H1 (cell line): Measurements from ENCODE around the gene MTARC2. TPM values are rescaled to one million over a fixed set of nuclear protein-coding genes. Genes with fewer than 3 reads are reported as not detected.

Source experiments
- CTCF ChIA-PET: fragments of 300-600 bp; sonication (Branson Sonifier 250); formaldehyde crosslinking; loops from one replicate; lab custom pipeline; 2021; ENCODE audit not compliant: partially characterized antibody; lab: Charles Lee
- POLR2A ChIA-PET: fragments of 300-600 bp; sonication (Branson Sonifier 250); formaldehyde crosslinking; loops from one replicate; lab custom pipeline; 2021; ENCODE audit warnings: inconsistent platforms; ENCODE audit not compliant: partially characterized antibody; lab: Charles Lee
- DNase-seq, 2 experiments: peaks; one replicate each; pipeline versions ENCODE4 v3.0.0 to v3.0.0-alpha.2; 2010 to 2022; ENCODE audit warnings: low spot score in 2 of 2, low read depth in 1 of 2, mixed read lengths in 1 of 2
- FAIRE-seq: peaks from 2 replicates; lab custom pipeline; 2011; peaks lifted over from hg19 to GRCh38; lab: Jason Lieb, UNC
- H2AFZ ChIP-seq: 2 replicates; pipeline ENCODE4 v1.8.1; 2012; ENCODE audit warnings: low read length, inconsistent platforms
- H2AK5ac ChIP-seq: 2 replicates; pipeline ENCODE4 v1.6.1; 2013; ENCODE audit warnings: low read depth, low read length
- H2BK120ac ChIP-seq: replicated peaks from 2 replicates; pipeline ENCODE3; 2013; ENCODE audit warnings: low read depth, low read length, inconsistent platforms
- H2BK12ac ChIP-seq: 2 replicates; pipeline ENCODE4 v1.6.1; 2013; ENCODE audit warnings: low read depth, low read length
- H2BK15ac ChIP-seq: 2 replicates; pipeline ENCODE4 v1.6.1; 2013; ENCODE audit warnings: low read length
- H2BK20ac ChIP-seq: 2 replicates; pipeline ENCODE4 v1.6.1; 2013; ENCODE audit warnings: low read length
- H2BK5ac ChIP-seq: 2 replicates; pipeline ENCODE4 v1.6.1; 2013; ENCODE audit warnings: low read depth, low read length
- H3K14ac ChIP-seq: 2 replicates; pipeline ENCODE4 v1.6.1; 2013; ENCODE audit warnings: inconsistent platforms; ENCODE audit not compliant: insufficient read length
- H3K18ac ChIP-seq: 2 replicates; pipeline ENCODE4 v1.6.1; 2013; ENCODE audit warnings: low read length; ENCODE audit errors: extremely low read depth
- H3K23ac ChIP-seq: 2 replicates; pipeline ENCODE4 v1.6.1; 2013; ENCODE audit warnings: inconsistent platforms; ENCODE audit not compliant: insufficient read length
- H3K23me2 ChIP-seq: 2 replicates; pipeline ENCODE4 v1.6.1; 2013; ENCODE audit warnings: low read depth, low read length
- H3K27ac ChIP-seq: 2 replicates; pipeline ENCODE4 v1.6.1; 2011; ENCODE audit warnings: low read depth, low read length, inconsistent platforms
- H3K27me3 ChIP-seq, 4 experiments: replicated peaks in 1 of 4; 1 replicate in 1 of 4; 2 replicates in 3 of 4; pipeline versions ENCODE4 v1.6.1 to v1.8.1; 2011 to 2013; ENCODE audit warnings: low read length in 3 of 4, mild to moderate bottlenecking in 3 of 4, inconsistent platforms in 2 of 4, mixed read lengths in 2 of 4, moderate library complexity in 1 of 4; ENCODE audit not compliant: control insufficient read depth in 3 of 4, insufficient read depth in 3 of 4; ENCODE audit errors: extremely low read depth in 1 of 4
- H3K36me3 ChIP-seq, 4 experiments: 2 replicates each; pipeline versions ENCODE4 v1.6.1 to v1.8.1; 2011 to 2013; ENCODE audit warnings: mild to moderate bottlenecking in 4 of 4, low read length in 3 of 4, moderate library complexity in 2 of 4, control low read depth in 1 of 4, inconsistent platforms in 1 of 4; ENCODE audit not compliant: insufficient read depth in 4 of 4, control insufficient read depth in 2 of 4
- H3K4ac ChIP-seq: replicated peaks from 2 replicates; pipeline ENCODE3; 2013; ENCODE audit warnings: low read length, low read depth, mixed read lengths, inconsistent platforms; ENCODE audit not compliant: insufficient read length
- H3K4me1 ChIP-seq, 4 experiments: replicated peaks in 1 of 4; 1 replicate in 1 of 4; 2 replicates in 3 of 4; pipeline versions ENCODE4 v1.6.1 to v1.8.1; 2011 to 2013; ENCODE audit warnings: low read length in 3 of 4, inconsistent platforms in 2 of 4, mixed read lengths in 1 of 4; ENCODE audit not compliant: insufficient read depth in 4 of 4, control insufficient read depth in 3 of 4
- H3K4me2 ChIP-seq, 2 experiments: 2 replicates each; pipeline versions ENCODE4 v1.6.1 to v1.8.1; 2011 to 2013; ENCODE audit warnings: low read depth in 2 of 2, low read length in 2 of 2, control low read depth in 1 of 2, inconsistent platforms in 1 of 2, mild to moderate bottlenecking in 1 of 2; ENCODE audit not compliant: insufficient read depth in 1 of 2
- H3K4me3 ChIP-seq, 4 experiments: fragments of 200-600, 300-600 bp in 1 of 4; sonication (generic), shearing (Covaris generic), sonication (Bioruptor Twin) in 1 of 4; 2 replicates each; pipeline versions ENCODE4 v1.5.1 to v1.8.1; 2011 to 2016; ENCODE audit warnings: low read length in 4 of 4, low read depth in 3 of 4, control low read depth in 2 of 4, inconsistent platforms in 2 of 4, mild to moderate bottlenecking in 2 of 4, mixed read lengths in 1 of 4, moderate library complexity in 1 of 4; ENCODE audit not compliant: insufficient read depth in 2 of 4; ENCODE audit errors: extremely low read depth in 1 of 4
- H3K56ac ChIP-seq: replicated peaks from 2 replicates; pipeline ENCODE3; 2013; ENCODE audit warnings: low read depth, mild to moderate bottlenecking, mixed read lengths, low read length, inconsistent platforms; ENCODE audit not compliant: insufficient read length
- H3K79me1 ChIP-seq: 2 replicates; pipeline ENCODE4 v1.6.1; 2013; ENCODE audit warnings: low read depth, low read length, control low read depth
- H3K79me2 ChIP-seq, 2 experiments: 2 replicates each; pipeline versions ENCODE4 v1.6.1 to v1.8.1; 2012 to 2013; ENCODE audit warnings: low read length in 2 of 2, mild to moderate bottlenecking in 2 of 2, inconsistent platforms in 1 of 2; ENCODE audit not compliant: insufficient read depth in 2 of 2, control insufficient read depth in 1 of 2
- H3K9ac ChIP-seq, 4 experiments: replicated peaks in 1 of 4; 1 replicate in 1 of 4; 2 replicates in 3 of 4; pipeline versions ENCODE4 v1.6.1 to v1.8.1; 2011 to 2013; ENCODE audit warnings: low read depth in 3 of 4, low read length in 3 of 4, control low read depth in 2 of 4, mild to moderate bottlenecking in 2 of 4, moderate library complexity in 2 of 4, inconsistent platforms in 1 of 4; ENCODE audit errors: extremely low read depth in 1 of 4
- H3K9me3 ChIP-seq, 2 experiments: 2 replicates each; pipeline versions ENCODE4 v1.6.1 to v1.8.1; 2012 to 2013; ENCODE audit warnings: mild to moderate bottlenecking in 2 of 2, moderate library complexity in 2 of 2, control low read depth in 1 of 2, inconsistent platforms in 1 of 2, low read depth in 1 of 2, low read length in 1 of 2, mixed read lengths in 1 of 2; ENCODE audit not compliant: insufficient read depth in 2 of 2
- H4K20me1 ChIP-seq, 2 experiments: replicated peaks in 1 of 2; 2 replicates each; pipeline versions ENCODE3 to v1.8.1; 2011 to 2013; ENCODE audit warnings: inconsistent platforms in 2 of 2, low read length in 2 of 2, mild to moderate bottlenecking in 1 of 2; ENCODE audit not compliant: insufficient read depth in 2 of 2, control insufficient read depth in 1 of 2
- H4K5ac ChIP-seq: 2 replicates; pipeline ENCODE4 v1.6.1; 2013; ENCODE audit warnings: low read length, low read depth, mixed read lengths, inconsistent platforms; ENCODE audit not compliant: insufficient read length
- H4K8ac ChIP-seq: 2 replicates; pipeline ENCODE4 v1.8.0; 2013; ENCODE audit warnings: mild to moderate bottlenecking, moderate library complexity, low read length, inconsistent platforms; ENCODE audit not compliant: insufficient read depth; ENCODE audit errors: extremely low read depth
- H4K91ac ChIP-seq: replicated peaks from 2 replicates; pipeline ENCODE3; 2013; ENCODE audit warnings: low read length, mixed read lengths, inconsistent platforms; ENCODE audit not compliant: insufficient read length
- CEBPB ChIP-seq: IDR thresholded peaks from 2 replicates; pipeline ENCODE4 v1.6.1; 2012; ENCODE audit warnings: low read depth, low read length
- FOSL1 ChIP-seq: IDR thresholded peaks from 2 replicates; pipeline ENCODE4 v1.6.1; 2011; ENCODE audit warnings: mild to moderate bottlenecking, low read depth, low read length, moderate library complexity; ENCODE audit not compliant: insufficient read depth
- JUN ChIP-seq: IDR thresholded peaks from 2 replicates; pipeline ENCODE4 v1.6.1; 2011; ENCODE audit warnings: low read depth, mild to moderate bottlenecking, improper control_type of control experiment, low read length
- KDM5A ChIP-seq: fragments of 200-600 bp; IDR thresholded peaks from 2 replicates; pipeline ENCODE4 v1.7.1; 2012; ENCODE audit warnings: mild to moderate bottlenecking, low read length, inconsistent platforms, mixed read lengths
- NRF1 ChIP-seq: IDR thresholded peaks from 2 replicates; pipeline ENCODE4 v1.6.1; 2011; ENCODE audit warnings: mild to moderate bottlenecking, low read depth, low read length, improper control_type of control experiment
- POLR2A ChIP-seq, 2 experiments: IDR thresholded peaks; 1 replicate in 1 of 2; 2 replicates in 1 of 2; pipeline ENCODE4 v1.6.1; 2011; ENCODE audit warnings: low read depth in 2 of 2, low read length in 2 of 2, mild to moderate bottlenecking in 2 of 2; ENCODE audit errors: control extremely low read depth in 1 of 2
- POLR2AphosphoS5 ChIP-seq: IDR thresholded peaks from 2 replicates; pipeline ENCODE4 v1.6.1; 2011; ENCODE audit warnings: low read depth, low read length
- RNF2 ChIP-seq: fragments of 200-900, 300-1000 bp; sonication (generic); IDR thresholded peaks from 2 replicates; pipeline ENCODE4 v1.7.1; 2016; ENCODE audit warnings: borderline replicate concordance, low read depth, mild to moderate bottlenecking, antibody characterized with exemption, low read length; ENCODE audit not compliant: poor library complexity, severe bottlenecking; ENCODE audit errors: missing control alignments
- RXRA ChIP-seq: IDR thresholded peaks from 2 replicates; pipeline ENCODE4 v1.6.1; 2011; ENCODE audit warnings: low read depth, mild to moderate bottlenecking, low read length, moderate library complexity; ENCODE audit not compliant: insufficient read depth
- SAP30 ChIP-seq: fragments of 300-600 bp; sonication (generic); IDR thresholded peaks from 2 replicates; pipeline ENCODE4 v1.7.1; 2012; ENCODE audit warnings: low read length, moderate library complexity, mild to moderate bottlenecking, inconsistent platforms; ENCODE audit not compliant: insufficient read depth, insufficient replicate concordance
- SP2 ChIP-seq: IDR thresholded peaks from 2 replicates; pipeline ENCODE4 v1.6.1; 2012; ENCODE audit warnings: mild to moderate bottlenecking, low read length, inconsistent platforms
- SP4 ChIP-seq: IDR thresholded peaks from 2 replicates; pipeline ENCODE4 v1.6.1; 2012; ENCODE audit warnings: low read length, inconsistent platforms
- SUZ12 ChIP-seq: fragments of 200-600 bp; sonication (generic); IDR thresholded peaks from 2 replicates; pipeline ENCODE4 v1.6.1; 2012; ENCODE audit warnings: mild to moderate bottlenecking, inconsistent platforms, low read length, moderate library complexity, mixed read lengths
- WGBS, 2 experiments: shearing (Covaris generic) in 1 of 2; methylation state at CpG; one replicate each; pipeline versions ENCODE4 v1.1.6 to v1.1.7; 2013 to 2015; ENCODE audit warnings: low lambda C conversion rate in 2 of 2, mixed read lengths in 2 of 2, inconsistent platforms in 1 of 2, low coverage in 1 of 2, missing lambda C conversion rate in 1 of 2; ENCODE audit not compliant: insufficient replicate concordance in 2 of 2, insufficient coverage in 1 of 2, insufficient read length in 1 of 2; ENCODE audit errors: extremely low coverage in 1 of 2, missing lambda C conversion rate in 1 of 2; 5-methylcytosine and 5-hydroxymethylcytosine counted together
- polyA plus RNA-seq, 7 experiments: library from polyadenylated mRNA; depleted of rRNA in 3 of 7; stranded (reverse) in 5 of 7; unstranded in 2 of 7; fragments of >200 nt in 5 of 7; fragments of 200-250 nt in 2 of 7; gene quantifications; 1 replicate in 5 of 7; 2 replicates in 1 of 7; 4 replicates in 1 of 7; pipeline versions ENCODE4 v1.2.1 to v1.2.3, GENCODE V29; 2011 to 2013; ENCODE audit warnings: missing spikeins in 2 of 7, mixed read lengths in 2 of 7
- total RNA-seq: library from RNA; stranded (reverse); fragmentation: NEBNext Ultra II Directional; extraction: Animal tissue kit (Norgen Biotek cat#: 25700); gene quantifications from 2 replicates; pipeline ENCODE4 v1.2.1, GENCODE V29; 2021
- TF ChIP-seq, protein P1 (sequence below): IDR thresholded peaks from 2 replicates; pipeline ENCODE4 v1.6.1; 2011; ENCODE audit warnings: low read length, improper control_type of control experiment

Gene MTARC2
- total and polyA plus RNA-seq, 2 of the 8 experiments (the other 6 are each of a cell fraction or from before 2014, with no cell fraction given), result 7.2 to 7.9 TPM

DNA sequence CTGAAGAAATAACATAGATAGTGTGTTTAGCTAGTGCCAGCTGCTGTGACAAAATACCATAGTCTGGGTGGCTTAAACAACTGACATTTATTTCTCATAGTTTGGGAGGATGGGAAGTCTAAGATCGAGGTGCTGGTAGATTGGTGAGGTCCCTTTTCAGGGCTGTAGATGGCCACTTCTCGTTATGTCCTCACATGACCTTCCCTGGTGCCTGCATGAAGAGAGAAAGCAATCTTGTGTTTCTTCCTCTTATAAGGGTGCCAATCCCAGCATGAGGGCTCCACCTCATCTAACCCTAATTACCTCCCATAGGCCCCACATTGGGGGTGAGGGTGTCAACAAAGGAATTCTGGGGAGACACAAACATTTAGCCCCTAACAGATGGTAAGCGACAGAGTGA is 9.3 kb downstream of the MTARC2 start:
- DNase-seq, result no peak
- CTCF ChIA-PET, result interaction anchor here (0.7 to 1.2 kb wide), 4 partner anchors 9 to 18 kb away, joined by 3 to 4 read pairs (median 3); partner anchors contain the start of gene MTARC2
- H3K27ac ChIP-seq, result no peak overlapping the region
- TF ChIP-seq RNF2, result no peak
- no peak for TF ChIP-seq KDM5A
- no peak for TF ChIP-seq SP4
- TF ChIP-seq JUN, result no peak
- no peak for TF ChIP-seq RXRA
- TF ChIP-seq POLR2AphosphoS5, result no peak
- TF ChIP-seq CEBPB, result no peak
- no peak for TF ChIP-seq FOSL1
- TF ChIP-seq, protein P1, sequence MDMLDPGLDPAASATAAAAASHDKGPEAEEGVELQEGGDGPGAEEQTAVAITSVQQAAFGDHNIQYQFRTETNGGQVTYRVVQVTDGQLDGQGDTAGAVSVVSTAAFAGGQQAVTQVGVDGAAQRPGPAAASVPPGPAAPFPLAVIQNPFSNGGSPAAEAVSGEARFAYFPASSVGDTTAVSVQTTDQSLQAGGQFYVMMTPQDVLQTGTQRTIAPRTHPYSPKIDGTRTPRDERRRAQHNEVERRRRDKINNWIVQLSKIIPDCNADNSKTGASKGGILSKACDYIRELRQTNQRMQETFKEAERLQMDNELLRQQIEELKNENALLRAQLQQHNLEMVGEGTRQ, result no peak
- TF ChIP-seq SAP30, result no peak
- no peak for TF ChIP-seq SP2
- no peak for TF ChIP-seq SUZ12
- no peak for TF ChIP-seq POLR2A (IDR thresholded peaks at IDR 0.05; ENCODE audit: control extremely low read depth in 1 of 2, low read depth in 2 of 2, low read length in 2 of 2)
- no peak for TF ChIP-seq NRF1

More for the DNA sequence above, 9.3 kb downstream of the MTARC2 start:
- Histone ChIP-seq H3K18ac (no peak overlapping the region), H3K9me3 (no peaks in the 10 kb centered on the region), H2AK5ac (no peak overlapping the region), H3K79me2 (no peaks in the 10 kb centered on the region), H3K4ac (no peak overlapping the region), H2BK5ac (no peak overlapping the region), H2AFZ (no peak overlapping the region), H3K23me2 (no peaks in the 10 kb centered on the region), H2BK20ac (no peak overlapping the region), H3K4me3 (no peak overlapping the region), H4K5ac (no peak overlapping the region), H4K91ac (no peak overlapping the region), H3K4me1 (no peaks in the 10 kb centered on the region), H4K20me1 (no peaks in the 10 kb centered on the region), H3K79me1 (no peaks in the 10 kb centered on the region), H4K8ac (no peak overlapping the region), H3K14ac (no peak overlapping the region), H3K9ac (no peak overlapping the region), H3K23ac (no peak overlapping the region), H3K27me3 (no peaks in the 10 kb centered on the region), H2BK15ac (no peak overlapping the region), H3K56ac (no peak overlapping the region), H3K36me3 (no peaks in the 10 kb centered on the region; a peak in 1 of 8 replicates), H2BK120ac (no peak overlapping the region), H3K4me2 (no peak overlapping the region), H2BK12ac (no peak overlapping the region)
- no peak for FAIRE-seq
- POLR2A ChIA-PET, result interaction anchor here (1.1 to 1.5 kb wide), 2 partner anchors 9 to 10 kb away, joined by 3 to 5 read pairs; partner anchors contain the start of gene MTARC2
- WGBS, 2 experiments, result 87% methylated on average over 3 of the region's 3 CpGs; no CpG with 5 or more reads in 1 of the 2 experiments
